GM18498 (cell line): ENCODE measurements around the gene PTPN22.
A peak's percentile ranks its signal among the peaks of the same experiment; 100 is the strongest.

Experiments
- ATAC-seq: cut with Tn5 transposase; IDR thresholded peaks from one replicate; pipeline ENCODE4 v1.9.1; 2021; ENCODE audit warnings: mild to moderate bottlenecking, moderate library complexity; ENCODE audit not compliant: unreplicated experiment

Gene PTPN22

DNA sequence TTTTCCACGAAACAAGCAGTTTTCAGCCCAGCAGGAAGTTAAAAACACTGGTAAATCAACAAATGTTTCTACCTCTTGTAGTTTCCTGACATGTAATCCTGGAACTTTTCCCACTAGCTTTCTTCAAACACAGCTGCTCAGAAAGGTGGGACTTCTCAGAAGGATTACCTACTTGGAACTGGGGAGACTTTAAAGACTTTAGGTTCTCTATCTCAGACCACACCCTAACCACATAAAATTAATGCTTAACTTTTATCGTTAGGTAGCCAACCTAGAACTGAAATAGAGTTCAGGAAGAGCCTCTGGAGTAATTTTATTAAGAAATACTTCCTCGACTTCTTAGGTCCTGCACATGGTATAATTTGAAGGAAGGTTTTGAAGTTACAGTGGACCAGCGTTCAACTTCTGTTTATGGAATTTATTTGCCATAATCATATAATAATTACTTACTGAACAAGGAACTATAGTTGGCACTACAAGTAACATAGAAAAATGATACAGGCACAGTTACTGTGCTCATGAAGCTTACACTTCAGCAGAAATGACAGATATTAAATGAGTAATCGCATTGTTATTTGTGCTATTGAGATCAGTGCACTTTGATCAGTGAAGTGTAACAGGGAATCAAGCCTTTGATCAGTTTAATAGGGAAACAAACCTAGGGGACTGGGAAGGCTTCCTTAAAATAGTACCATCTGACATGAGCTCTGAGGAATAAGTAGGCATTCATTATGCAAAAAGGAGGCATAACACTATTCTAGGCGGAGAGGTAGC lies 16.1 kb upstream of the PTPN22 start, which contains the start of gene BCL2L15:
Gene BCL2L15 (minus strand): TSS at position 180 of the 774 bp plus-strand sequence. CDS start 206 bp downstream, outside the sequence.
- no peak for ATAC-seq

DNA sequence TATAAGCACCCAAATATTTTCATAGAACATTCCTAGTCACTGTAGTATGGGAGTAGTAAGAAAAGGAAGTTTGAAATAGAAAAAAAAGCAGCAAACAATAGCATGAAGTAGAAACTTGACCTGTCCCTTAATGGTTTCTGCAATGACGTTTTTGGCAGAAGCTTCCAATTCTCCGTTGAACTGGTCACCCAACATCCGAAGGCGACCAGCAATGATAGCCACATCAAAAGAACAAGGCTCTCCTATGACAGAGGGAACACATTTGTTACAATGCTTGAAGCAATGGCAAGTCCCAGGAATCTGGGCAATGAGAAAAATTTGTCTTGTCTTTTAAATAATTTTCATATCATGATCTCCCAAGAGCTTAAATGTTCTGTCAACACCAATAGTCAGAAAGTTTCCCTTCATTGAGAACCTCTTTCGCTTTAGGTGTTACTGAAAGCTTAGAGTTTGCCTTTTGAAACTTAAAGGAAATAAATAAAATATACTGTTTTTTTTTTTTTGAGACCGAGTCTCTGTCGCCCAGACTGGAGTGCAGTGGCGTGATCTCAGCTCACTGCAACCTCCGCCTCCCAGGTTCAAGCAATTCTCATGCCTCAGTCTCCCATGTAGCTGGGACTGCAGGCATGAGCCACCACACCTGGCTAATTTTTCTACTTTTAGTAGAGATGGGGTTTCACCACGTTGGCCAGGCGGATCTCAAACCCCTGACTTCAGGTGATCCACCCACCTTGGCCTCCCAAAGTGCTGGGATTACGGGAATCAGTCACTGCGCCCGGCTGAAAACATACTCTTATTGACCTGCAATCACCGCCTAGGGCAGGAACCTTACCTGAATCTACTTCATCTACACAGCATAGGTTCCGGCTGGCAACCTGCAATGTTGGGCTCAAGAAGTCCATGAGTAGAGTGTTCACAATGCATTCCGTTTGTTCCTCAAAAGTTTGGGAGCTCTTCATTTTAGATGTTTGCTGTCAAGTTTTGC lies 15.2 kb upstream of the PTPN22 start:
- ATAC-seq = no peak

DNA sequence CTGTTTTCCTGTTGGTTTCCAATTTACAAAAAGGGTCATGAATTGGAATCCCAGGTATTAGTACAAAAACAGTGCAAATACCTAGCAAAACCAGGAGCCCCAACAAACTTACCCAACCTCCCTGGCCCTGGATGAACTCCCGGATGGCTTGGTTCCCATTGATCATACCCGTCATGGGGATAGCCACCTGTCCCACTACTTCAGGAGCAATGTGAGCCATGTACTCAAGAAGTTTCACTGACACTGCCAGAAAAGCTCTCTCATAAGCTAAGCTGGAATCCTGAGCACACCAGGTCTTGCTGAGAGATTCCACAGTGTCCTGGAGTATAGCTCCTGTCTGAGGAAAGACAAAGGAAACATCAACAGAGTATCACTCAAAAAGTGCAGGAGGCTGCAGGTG lies 10.1 kb upstream of the PTPN22 start:
- ATAC-seq = no peak

DNA sequence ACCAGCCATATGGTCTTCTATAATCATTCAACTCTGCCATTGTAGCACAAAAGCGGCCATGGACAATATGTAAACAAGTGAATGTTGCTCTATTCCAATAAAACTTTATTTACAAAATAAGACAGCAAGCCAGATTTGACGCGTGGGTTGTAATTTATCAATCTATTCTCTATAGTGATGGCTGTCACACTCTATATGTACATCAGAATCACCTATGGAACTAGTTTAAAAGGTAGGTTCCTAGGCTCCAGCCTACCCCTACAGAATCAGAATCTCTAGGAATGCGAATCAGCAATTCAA lies 8.2 kb upstream of the PTPN22 start:
- ATAC-seq = no peak

DNA sequence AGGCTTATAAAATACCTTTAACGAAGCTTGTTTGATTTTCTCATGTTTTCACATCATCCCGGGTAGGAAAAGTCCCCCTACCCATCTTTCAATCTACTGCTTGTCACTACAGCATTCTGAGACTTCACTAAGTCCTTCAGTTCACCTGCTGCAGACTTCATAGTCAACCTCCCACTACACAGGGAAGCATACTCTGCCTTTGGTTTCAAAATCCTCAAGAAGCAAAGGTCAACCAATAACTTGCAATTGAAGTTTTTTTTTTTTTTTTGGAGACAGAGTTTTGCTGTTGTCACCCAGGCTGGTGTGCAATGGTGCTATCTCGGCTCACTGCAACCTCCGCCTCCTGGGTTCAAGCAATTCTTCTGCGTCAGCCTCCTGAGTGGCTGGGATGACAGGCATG lies 4.7 kb upstream of the PTPN22 start:
- no peak for ATAC-seq

DNA sequence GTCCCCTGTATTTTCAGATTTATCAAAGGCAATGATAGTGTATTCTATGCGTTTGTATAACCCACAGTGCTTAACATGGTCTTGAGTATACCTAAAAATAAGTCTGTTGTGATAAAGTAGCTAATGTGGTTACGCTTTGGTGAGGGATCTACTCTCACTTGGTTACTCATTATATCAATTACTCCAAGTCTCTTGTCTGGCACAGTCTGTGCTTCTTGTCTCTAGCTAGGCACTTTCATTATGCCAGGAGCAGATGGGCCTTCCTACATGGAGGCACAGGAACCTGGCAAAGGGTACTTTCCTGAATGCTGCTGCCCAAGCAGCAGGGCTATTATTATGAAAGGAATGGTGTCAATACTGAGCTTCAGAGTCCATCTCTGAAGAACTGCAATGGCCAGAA lies 4.2 kb upstream of the PTPN22 start:
- peak; percentile 44 for ATAC-seq

DNA sequence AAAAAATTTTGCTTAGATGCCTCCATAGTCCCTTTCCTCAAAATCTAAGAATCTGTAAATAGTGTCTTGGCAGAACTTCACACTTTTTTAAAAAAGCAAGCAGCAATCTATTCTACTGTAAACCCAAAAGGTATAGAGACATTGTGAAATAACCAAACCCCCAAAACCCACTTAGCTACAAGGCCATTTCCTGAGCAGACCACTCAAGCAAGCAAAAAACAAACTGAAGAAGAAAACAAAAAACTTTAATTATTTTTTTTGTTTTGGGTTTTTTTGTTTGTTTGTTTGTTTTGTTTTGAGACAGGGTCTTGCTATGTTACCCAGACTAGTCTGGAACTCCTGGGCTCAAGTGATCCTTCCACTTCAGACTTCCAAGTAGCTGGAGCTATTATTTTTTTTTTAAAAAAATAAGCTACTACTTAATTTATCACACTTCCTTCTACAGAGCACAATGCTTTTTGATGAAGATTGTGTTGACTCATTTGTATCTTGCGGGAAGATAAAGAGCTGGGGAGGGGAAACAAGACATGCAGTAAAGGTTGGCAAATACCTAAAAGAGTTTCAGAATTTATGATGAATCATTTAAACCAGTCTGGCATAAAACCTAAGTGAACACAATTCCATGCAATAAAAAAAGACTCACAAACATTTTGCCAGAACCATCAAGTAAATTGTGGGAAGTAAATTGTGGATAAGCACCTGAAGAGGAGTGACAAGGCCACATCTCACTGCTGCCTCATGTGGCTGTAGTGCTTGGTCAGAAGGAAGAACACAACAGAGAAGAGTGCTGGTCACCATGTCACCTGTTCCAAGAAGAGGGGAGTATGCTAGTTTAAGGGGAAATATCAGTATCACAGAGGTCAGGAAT lies 2.7 kb upstream of the PTPN22 start:
- peak; percentile 35 for ATAC-seq

DNA sequence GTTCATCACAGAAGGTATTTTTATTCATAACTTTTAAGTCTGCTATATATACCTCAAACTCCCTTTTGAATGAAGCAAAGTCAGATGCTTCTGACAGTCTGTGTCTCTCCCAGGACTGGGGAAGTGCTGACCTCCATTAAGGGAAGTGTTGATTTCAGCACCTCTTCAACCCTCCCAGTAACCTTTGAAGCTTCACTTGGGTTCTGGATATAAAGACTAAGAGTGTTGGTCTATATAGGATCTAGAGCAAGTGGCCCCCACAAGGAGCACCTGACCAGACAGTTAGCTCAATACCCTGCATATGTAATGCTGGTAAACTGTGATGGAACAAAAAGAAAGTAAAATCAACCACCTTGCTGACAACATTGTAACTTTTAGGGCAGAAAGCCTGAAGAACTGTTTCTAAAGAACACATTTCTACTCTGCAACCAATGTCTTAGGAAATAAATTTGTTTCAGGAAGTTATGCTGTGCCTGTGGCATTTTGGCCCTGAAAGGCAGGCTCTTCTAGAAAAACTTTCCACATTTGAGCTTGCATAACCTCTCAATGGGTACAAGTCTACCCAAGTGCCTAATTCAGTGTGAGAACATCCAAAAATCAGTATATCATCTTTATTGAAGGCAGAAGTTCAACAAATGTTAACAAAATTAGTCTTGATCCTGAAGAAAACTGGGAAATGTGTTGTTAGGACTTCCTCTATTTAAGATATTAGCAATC lies 865 bp upstream of the PTPN22 start:
- ATAC-seq = peak; percentile 14

DNA sequence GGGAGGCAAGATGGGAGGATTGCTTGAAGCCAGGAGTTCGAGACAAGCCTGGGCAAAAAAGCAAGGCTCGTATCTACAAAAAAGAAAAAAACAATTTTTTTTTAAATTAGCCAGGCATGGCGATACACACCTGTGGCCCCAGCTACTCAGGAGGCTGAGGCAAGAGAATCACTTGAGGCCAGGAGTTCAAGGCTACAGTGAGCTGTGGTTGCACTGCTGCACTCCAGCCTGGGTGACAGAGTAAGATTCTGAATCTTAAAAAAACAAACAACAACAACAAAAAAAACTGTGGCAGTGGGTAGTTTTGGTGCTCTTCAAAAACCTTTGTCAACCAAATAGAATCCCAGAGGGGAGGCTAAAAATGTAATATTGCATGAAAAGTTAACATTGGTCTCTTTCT lies 734 bp downstream of the PTPN22 start:
- ATAC-seq = no peak

DNA sequence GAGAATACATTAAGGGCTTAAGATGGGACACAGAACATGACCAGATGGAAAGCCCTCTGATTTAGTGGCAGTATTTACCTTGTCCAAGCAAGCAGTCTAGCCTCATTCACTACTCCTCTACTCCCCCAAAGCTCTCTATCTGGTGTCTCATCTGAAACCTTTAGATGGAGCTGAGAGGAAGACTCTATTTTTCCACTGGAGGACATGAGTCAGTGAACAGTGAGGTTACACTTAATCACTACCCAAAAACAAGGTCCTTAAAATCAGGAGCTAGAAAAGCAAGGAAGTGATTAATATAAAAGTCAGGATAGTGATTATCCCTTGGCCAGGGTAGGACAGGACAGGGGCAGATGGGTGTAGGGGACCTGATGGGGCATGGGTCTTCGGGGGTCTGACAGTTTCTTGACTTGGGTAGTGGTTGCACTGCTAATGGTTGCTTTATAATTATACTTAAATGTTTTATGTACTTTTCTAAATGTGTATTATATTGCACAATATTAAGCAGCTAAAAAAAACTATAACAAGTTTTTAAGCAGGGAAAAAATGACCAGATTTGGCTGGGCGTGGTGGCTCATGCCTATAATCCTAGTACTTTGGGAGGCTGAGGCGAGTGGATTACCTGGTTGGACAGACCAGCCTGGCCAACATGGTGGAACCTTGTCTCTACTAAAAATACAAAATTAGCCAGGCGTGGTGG lies 3.0 kb downstream of the PTPN22 start:
- ATAC-seq = no peak

DNA sequence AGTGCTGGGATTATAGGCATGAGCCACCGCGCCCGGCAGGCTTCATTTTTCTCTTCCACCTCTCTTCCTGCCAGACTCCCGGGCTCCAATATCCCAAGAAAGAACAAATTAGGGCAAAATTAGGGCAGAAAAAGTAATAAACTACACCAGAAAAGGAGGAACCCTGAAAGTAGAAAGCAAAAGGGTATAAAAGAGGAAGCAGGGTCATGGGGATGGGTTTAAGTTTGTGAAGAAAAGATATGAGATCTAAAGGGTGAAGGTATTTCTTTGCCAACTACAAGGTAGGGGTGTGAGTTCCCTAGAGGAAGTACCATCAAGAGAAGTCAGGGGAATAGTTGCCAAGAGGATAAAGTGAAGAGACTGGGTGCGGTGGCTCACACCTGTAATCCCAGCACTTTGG lies 9.9 kb downstream of the PTPN22 start:
- no peak for ATAC-seq

DNA sequence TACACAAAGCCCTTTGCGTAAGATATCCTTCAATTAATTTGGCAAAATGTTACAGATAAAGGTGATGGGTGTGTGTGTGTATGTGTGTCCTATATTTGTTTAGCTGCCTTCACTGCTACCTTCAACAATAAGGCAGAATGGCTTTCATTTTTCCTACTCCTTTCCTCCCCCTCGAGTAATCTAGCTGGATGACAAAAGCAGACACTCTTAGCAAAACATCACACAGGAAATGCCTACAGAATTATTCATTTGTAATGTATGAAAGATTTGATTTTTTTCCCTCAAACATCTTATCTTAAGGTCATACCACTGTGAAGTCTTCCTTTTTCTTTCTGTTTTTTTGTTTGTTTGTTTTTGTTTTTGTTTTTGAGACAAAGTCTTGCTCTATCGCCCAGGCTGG lies 10.6 kb downstream of the PTPN22 start:
- no peak for ATAC-seq

DNA sequence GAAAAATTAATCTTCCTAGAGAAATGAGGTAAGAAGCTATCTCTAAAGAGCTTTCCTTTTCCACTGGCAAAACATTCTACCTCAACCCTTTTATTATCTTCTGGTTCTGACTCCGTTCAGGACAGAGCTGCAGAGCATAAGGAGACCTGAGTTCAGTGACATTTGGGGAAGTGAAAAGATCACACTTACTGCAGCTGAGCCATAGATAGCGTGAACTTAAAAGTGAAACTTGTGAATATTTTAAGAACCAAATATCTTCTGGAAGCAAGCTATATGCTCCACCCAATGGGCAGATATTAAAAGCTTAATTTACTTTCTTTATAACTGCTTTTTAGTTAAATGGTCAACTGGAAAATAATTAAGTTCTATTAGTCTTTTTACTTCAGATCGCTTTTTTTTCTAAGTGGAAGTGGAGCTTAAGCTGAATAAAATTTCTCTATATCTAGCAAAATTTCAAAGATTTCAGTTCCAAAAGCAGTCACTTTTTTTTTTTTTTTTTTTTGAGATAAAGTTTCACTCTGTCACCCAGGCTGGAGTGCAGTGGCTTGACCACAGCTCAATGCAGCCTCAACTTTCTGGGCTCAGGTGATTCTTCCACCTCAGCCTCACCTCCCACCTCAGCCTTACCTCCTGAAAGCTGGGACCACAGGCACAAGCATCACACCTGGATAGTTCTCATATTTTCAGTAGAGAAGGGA lies 11.9 kb downstream of the PTPN22 start:
- ATAC-seq = peak; percentile 87

DNA sequence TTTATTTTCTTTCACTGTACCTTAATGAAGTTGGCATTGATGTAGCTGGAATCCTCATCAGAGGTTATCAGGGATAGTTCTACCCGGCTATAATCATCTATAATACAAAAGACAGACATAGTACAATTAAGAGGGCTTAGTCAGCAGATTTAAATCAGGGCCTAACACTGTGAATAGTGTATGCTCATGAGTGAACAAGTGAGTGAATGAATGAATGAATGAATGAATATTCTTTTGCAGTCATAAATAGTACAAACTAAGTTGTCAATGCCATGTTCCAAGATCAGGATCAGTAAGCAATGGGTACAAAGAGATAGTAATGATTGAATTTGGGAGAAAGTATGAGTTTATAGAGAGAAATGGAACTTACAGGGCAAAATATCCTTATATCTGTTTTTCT lies 12.5 kb downstream of the PTPN22 start:
- no peak for ATAC-seq

DNA sequence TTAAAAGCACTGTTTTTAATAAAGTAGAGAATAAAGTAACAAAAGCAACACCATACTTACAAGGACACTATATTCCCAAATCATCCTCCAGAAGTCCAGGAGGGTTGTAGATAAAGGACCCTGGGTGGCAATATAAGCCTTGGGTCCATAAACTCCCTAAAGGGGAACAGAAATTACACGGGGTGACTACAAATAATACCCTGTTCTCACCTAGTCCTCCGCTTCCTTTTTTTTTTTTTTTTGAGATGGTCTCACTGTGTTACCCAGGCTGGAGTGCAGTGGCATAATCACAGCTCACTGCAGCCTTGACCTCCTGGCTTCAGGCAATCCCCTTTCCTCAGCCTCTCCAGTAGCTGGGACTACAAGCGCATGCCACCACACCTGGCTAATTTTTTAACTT lies 13.1 kb downstream of the PTPN22 start:
- peak; percentile 49 for ATAC-seq

DNA sequence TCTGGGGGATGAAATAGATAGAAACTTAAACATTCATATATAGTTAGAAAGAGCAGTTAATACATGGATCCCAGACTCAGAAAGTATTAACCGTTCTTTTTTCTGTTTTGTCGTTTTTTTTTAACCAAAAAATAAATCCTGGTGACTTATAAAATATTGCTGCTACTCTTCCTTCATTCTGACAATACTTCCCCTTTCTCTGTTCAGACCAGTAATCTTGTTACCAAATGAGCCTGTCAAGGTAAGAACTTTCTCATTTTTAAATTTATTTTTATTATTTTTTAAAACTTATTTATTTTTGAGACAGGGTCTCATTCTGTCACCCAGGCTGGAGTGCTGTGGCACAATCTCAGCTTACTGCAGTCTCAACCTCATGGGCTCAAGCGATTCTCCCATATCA lies 13.7 kb downstream of the PTPN22 start:
- no peak for ATAC-seq

DNA sequence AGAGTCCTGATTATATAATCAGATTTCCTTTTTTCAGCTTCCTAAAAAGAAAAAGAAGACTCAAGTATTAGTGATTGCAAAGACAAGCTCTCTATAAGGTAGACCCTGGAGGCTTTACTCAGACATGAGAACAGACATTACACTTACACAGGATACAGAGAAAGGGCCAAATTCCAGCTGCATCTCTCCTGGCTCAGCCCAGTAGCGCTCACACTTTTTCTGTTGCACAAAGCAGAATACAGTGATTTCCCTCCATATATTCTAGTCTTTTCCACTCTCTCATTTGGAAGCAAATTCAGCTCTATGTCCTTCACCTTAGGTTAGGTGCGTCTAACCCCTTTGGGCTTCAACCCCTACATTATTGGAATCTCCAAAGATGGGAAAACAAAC lies 15.1 kb downstream of the PTPN22 start:
- no peak for ATAC-seq

DNA sequence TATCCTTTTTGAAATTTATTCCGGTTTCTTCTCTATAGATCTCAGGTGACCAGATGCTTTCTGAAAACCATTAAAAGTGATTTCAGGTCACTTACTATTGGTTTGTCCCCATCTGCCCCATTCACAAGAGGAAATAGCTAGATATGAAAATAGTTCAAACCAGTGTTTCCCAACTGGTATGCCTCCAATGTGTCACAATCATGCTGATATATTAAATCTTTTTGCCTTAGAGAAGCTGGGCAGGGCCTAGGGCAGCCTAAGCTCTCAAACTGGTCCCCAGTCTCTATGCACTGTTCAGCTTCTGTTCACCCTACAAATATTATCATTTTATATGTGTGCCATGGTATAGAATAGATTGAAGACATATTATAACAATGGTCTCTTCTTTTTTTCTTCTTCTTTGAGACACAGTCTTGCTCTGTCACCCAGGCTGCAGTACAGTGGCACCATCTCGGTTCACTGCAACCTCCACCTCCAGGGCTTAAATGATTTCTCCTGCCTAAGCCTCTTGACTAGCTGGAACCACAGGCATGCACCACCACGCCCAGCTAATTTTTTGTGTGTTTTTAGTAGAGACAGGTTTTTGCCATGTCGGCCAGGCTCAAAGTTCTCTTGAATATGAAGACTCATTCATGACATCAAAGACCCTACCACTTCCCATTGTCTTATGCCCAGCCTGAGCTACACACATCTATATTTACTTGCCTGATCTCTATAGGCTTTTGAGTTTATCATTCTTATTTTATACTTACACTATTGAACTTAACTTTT lies 15.7 kb downstream of the PTPN22 start:
- ATAC-seq = no peak

DNA sequence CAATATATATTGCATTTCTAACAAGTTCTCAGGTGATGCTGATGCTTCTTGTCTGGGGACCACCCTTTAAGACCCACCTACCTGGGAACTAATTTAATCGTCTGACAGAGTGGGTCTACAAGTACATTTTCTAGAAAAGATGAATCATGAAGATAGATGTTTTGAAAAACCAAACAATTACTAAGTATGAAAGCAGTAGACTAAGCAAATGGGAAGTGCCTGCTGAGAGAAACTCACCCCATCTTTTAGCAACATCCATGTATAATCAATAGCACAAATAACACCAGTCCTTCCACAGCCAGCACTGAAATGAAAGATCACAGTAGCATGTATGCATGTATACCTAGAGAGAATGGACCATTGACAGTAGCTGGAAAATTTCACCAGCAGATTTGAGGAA lies 17.3 kb downstream of the PTPN22 start:
- ATAC-seq = no peak
